Breast epithelium (tissue), 3 donors: ENCODE measurements around the gene TAL2.

Experiments
- CTCF ChIP-seq, 3 donors: fragments of 450-650 bp; IDR thresholded peaks; one replicate each; pipeline ENCODE4 v1.5.1; 2016 to 2017; ENCODE audit warnings: antibody characterized with exemption in 3 of 3, mild to moderate bottlenecking in 3 of 3, moderate library complexity in 3 of 3
- POLR2A ChIP-seq: fragments of 450-650 bp; IDR thresholded peaks from one replicate; pipeline ENCODE4 v1.6.1; 2016; ENCODE audit warnings: antibody characterized with exemption, mild to moderate bottlenecking, moderate library complexity
- POLR2AphosphoS5 ChIP-seq, 3 donors: sonication (generic); formaldehyde crosslinking; IDR thresholded peaks; one replicate each; pipeline ENCODE4 v1.6.1; 2017; ENCODE audit warnings: antibody characterized with exemption in 3 of 3

DNA sequence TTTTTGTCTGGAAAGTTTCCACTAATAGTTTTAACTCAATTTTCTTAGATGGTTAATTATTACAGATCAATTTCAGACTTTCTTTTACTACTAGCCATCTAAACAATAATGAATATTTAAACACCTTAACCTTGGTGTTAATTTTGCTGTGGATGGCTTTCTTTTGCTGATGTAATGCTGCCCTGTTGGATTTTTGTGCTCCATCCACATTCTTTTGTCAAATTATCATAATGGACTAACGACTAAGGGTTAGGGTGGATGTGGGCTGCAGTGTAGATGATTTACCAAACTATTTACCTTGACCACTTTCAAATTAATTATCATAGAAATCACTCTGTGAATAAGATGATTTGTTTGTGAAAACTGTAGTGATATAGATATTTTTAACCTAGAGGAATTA, 16.5 kb downstream of the TAL2 start:
- no peak for TF ChIP-seq CTCF (IDR thresholded peaks at IDR 0.05)
- TF ChIP-seq POLR2A = no peak
- TF ChIP-seq POLR2AphosphoS5 (IDR thresholded peaks at IDR 0.05) = no peak
